GM21717 (cell line): ENCODE data around the gene DESI2.

Experiments used
- ATAC-seq: cut with Tn5 transposase; IDR thresholded peaks from one replicate; pipeline ENCODE4 v1.9.1; 2021; ENCODE audit warnings: mild to moderate bottlenecking, moderate library complexity; ENCODE audit not compliant: unreplicated experiment

Gene DESI2

GRCh38 chr1:244652623-244653438 is at the start of gene DESI2:
DESI2 (plus strand) TSS chr1:244653126; CDS start chr1:244653314, 188 bp downstream.
- ATAC-seq = peak; percentile 98

- ATAC-seq = no peak
These were observed 49.4 kb upstream of the DESI2 start for GRCh38 chr1:244603498-244603897.

GRCh38 chr1:244605835-244606370 is 47.0 kb upstream of the DESI2 start:
- no peak for ATAC-seq

- ATAC-seq = no peak
These were observed 38.7 kb upstream of the DESI2 start for GRCh38 chr1:244614113-244614836.

GRCh38 chr1:244614879-244615278 is 38.0 kb upstream of the DESI2 start:
- no peak for ATAC-seq

- ATAC-seq = no peak
These were observed 37.6 kb upstream of the DESI2 start for GRCh38 chr1:244615301-244615700.

- ATAC-seq = no peak
These were observed 26.2 kb upstream of the DESI2 start for GRCh38 chr1:244626709-244627108.

- no peak for ATAC-seq
These were observed 24.1 kb upstream of the DESI2 start for GRCh38 chr1:244628789-244629188.

- ATAC-seq = no peak
These were observed 19.8 kb upstream of the DESI2 start for GRCh38 chr1:244633140-244633539.

- ATAC-seq = no peak
These were observed 18.4 kb upstream of the DESI2 start for GRCh38 chr1:244634546-244634945.

GRCh38 chr1:244636488-244637259 is 16.3 kb upstream of the DESI2 start:
- no peak for ATAC-seq

- no peak for ATAC-seq
These were observed 13.4 kb upstream of the DESI2 start for GRCh38 chr1:244639561-244639960.

GRCh38 chr1:244640917-244641316 is 12.0 kb upstream of the DESI2 start:
- no peak for ATAC-seq

- ATAC-seq = no peak
These were observed 10.4 kb upstream of the DESI2 start for GRCh38 chr1:244642526-244642925.

- no peak for ATAC-seq
These were observed 9.9 kb upstream of the DESI2 start for GRCh38 chr1:244642988-244643387.

- ATAC-seq = no peak
These were observed 7.5 kb upstream of the DESI2 start for GRCh38 chr1:244645414-244645813.

GRCh38 chr1:244645890-244646289 is 7.0 kb upstream of the DESI2 start:
- ATAC-seq = no peak

GRCh38 chr1:244647819-244648218 is 5.1 kb upstream of the DESI2 start:
- ATAC-seq = no peak

GRCh38 chr1:244651956-244652622 is 837 bp upstream of the DESI2 start:
- ATAC-seq = no peak

GRCh38 chr1:244653439-244654107 is 647 bp downstream of the DESI2 start:
- peak; percentile 0 for ATAC-seq
